HepG2 (cell line): ENCODE measurements around the gene SNX22. TPM values are rescaled to one million over a fixed set of nuclear protein-coding genes. Genes with fewer than 3 reads are reported as not detected.

Source experiments
- ATAC-seq: fragments of 200-7000 bp; cut with Tn5 transposase; 3 replicates; pipeline ENCODE4 v1.9.1; 2020; ENCODE audit warnings: mild to moderate bottlenecking, moderate library complexity
- BruUV-seq: library from RNA; stranded (reverse); fragments of 400-500 nt; replicated peaks from 2 replicates; lab custom pipeline; 2021; lab: Mats Ljungman, UMichigan
- CTCF ChIA-PET: fragments of 300-600 bp; formaldehyde crosslinking; extraction: SDS; loops from one replicate; lab custom pipeline; 2021; ENCODE audit warnings: low total read pairs, inconsistent platforms, low intra/inter-chr PET ratio; lab: Yijun Ruan, JAX
- POLR2A ChIA-PET: fragments of 350-600 bp; sonication (Branson Sonifier 250); formaldehyde crosslinking; loops from one replicate; lab custom pipeline; 2020; ENCODE audit warnings: antibody characterized with exemption, inconsistent platforms; lab: Yijun Ruan, JAX
- DNase-seq: peaks from one replicate; pipeline ENCODE4 v3.0.0-alpha.2; 2015; ENCODE audit warnings: low spot score
- FAIRE-seq: peaks from 3 replicates; lab custom pipeline; 2011; peaks lifted over from hg19 to GRCh38; lab: Jason Lieb, UNC
- H2AFZ ChIP-seq: one replicate; pipeline ENCODE4 v1.6.1; 2011; ENCODE audit warnings: low read length, inconsistent platforms
- H3K27ac ChIP-seq: fragments of 300-600 bp; 3 replicates; pipeline ENCODE4 v1.8.0; 2011; ENCODE audit warnings: mixed run types, mild to moderate bottlenecking, mixed read lengths, low read length, inconsistent platforms; ENCODE audit not compliant: insufficient read depth; ENCODE audit errors: extremely low read length
- H3K27me3 ChIP-seq, 2 experiments: fragments of 200-600 bp in 1 of 2; 2 replicates in 1 of 2; 3 replicates in 1 of 2; pipeline versions ENCODE4 v1.6.0 to v1.8.0; 2011; ENCODE audit warnings: low read length in 2 of 2, mild to moderate bottlenecking in 2 of 2, moderate library complexity in 2 of 2, inconsistent platforms in 1 of 2; ENCODE audit not compliant: insufficient read depth in 2 of 2, control insufficient read depth in 1 of 2
- H3K36me3 ChIP-seq, 2 experiments: fragments of 200-600 bp in 1 of 2; replicated peaks in 1 of 2; 2 replicates in 1 of 2; 3 replicates in 1 of 2; pipeline versions ENCODE4 v1.5.1 to v1.8.0; 2011; ENCODE audit warnings: low read length in 2 of 2, inconsistent platforms in 1 of 2; ENCODE audit not compliant: insufficient read depth in 2 of 2, control insufficient read depth in 1 of 2
- H3K4me1 ChIP-seq: 2 replicates; pipeline ENCODE4 v1.5.1; 2012; ENCODE audit warnings: low read length, inconsistent platforms; ENCODE audit not compliant: insufficient read depth
- H3K4me2 ChIP-seq: 2 replicates; pipeline ENCODE4 v1.6.0; 2011; ENCODE audit warnings: low read depth, low read length, inconsistent platforms
- H3K4me3 ChIP-seq, 3 experiments: fragments of 200-600 bp in 1 of 3; sonication (generic), shearing (Covaris generic) in 1 of 3; replicated peaks in 1 of 3; 2 replicates each; pipeline ENCODE4 v1.5.1; 2011 to 2016; ENCODE audit warnings: low read length in 3 of 3, inconsistent platforms in 2 of 3, low read depth in 2 of 3, mild to moderate bottlenecking in 2 of 3, control low read depth in 1 of 3, mixed read lengths in 1 of 3; ENCODE audit not compliant: insufficient read depth in 1 of 3
- H3K79me2 ChIP-seq: one replicate; pipeline ENCODE4 v1.6.1; 2011; ENCODE audit warnings: low read length, inconsistent platforms; ENCODE audit not compliant: insufficient read depth
- H3K9ac ChIP-seq: 2 replicates; pipeline ENCODE4 v1.6.0; 2011; ENCODE audit warnings: mild to moderate bottlenecking, low read depth, low read length, inconsistent platforms; ENCODE audit not compliant: insufficient read depth
- H3K9me3 ChIP-seq: 2 replicates; pipeline ENCODE4 v1.5.1; 2012; ENCODE audit warnings: mild to moderate bottlenecking, low read length
- H4K20me1 ChIP-seq: 2 replicates; pipeline ENCODE4 v1.6.0; 2011; ENCODE audit warnings: inconsistent platforms, mild to moderate bottlenecking, low read length, moderate library complexity; ENCODE audit not compliant: insufficient read depth
- CEBPB ChIP-seq: IDR thresholded peaks from 2 replicates; pipeline ENCODE4 v1.6.1; 2011; ENCODE audit warnings: low read depth, low read length, improper control_type of control experiment, borderline replicate concordance
- FOXK1 ChIP-seq: sonication (generic); formaldehyde crosslinking; IDR thresholded peaks from 2 replicates; pipeline ENCODE4 v1.4.0; 2020; ENCODE audit warnings: low read depth, missing genetic modification reagents, borderline replicate concordance
- HDAC1 ChIP-seq: sonication (generic); formaldehyde crosslinking; IDR thresholded peaks from 2 replicates; pipeline ENCODE4 v1.5.1; 2020; ENCODE audit warnings: mild to moderate bottlenecking, missing genetic modification reagents
- HES4 ChIP-seq: sonication (generic); formaldehyde crosslinking; IDR thresholded peaks from 2 replicates; pipeline ENCODE4 v1.9.0; 2021; ENCODE audit warnings: mild to moderate bottlenecking, missing genetic modification reagents, borderline replicate concordance
- KDM2A ChIP-seq: sonication (generic); formaldehyde crosslinking; IDR thresholded peaks from 2 replicates; pipeline ENCODE4 v1.4.0; 2020; ENCODE audit warnings: low read depth, missing genetic modification reagents, borderline replicate concordance
- ZFP1 ChIP-seq: IDR thresholded peaks from 2 replicates; pipeline ENCODE4 v1.6.1; 2016
- ZNF329 ChIP-seq: sonication (generic); formaldehyde crosslinking; IDR thresholded peaks from 2 replicates; pipeline ENCODE4 v1.9.0; 2021; ENCODE audit warnings: low read depth, mild to moderate bottlenecking, missing genetic modification reagents
- ZNF530 ChIP-seq: sonication (generic); formaldehyde crosslinking; IDR thresholded peaks from 2 replicates; pipeline ENCODE4 v1.5.0; 2020; ENCODE audit warnings: low read depth, mild to moderate bottlenecking, missing genetic modification reagents
- ZNF703 ChIP-seq: sonication (generic); formaldehyde crosslinking; IDR thresholded peaks from 2 replicates; pipeline ENCODE4 v1.5.1; 2020; ENCODE audit warnings: missing genetic modification reagents, mild to moderate bottlenecking, moderate library complexity, borderline replicate concordance
- ZNF75D ChIP-seq: sonication (generic); formaldehyde crosslinking; IDR thresholded peaks from 2 replicates; pipeline ENCODE4 v1.8.1; 2023; ENCODE audit warnings: missing genetic modification reagents, mild to moderate bottlenecking, borderline replicate concordance
- WGBS: methylation state at CpG from one replicate; pipeline ENCODE4 v1.1.6; 2017; ENCODE audit warnings: low lambda C conversion rate; 5-methylcytosine and 5-hydroxymethylcytosine counted together
- in situ Hi-C: cut with HindIII; loops from 2 replicates; pipeline ENCODE4 v1.10.0; 2017; ENCODE audit warnings: low pct_unique_long_range_greater_than_20kb; ENCODE audit not compliant: extremely low pct_ligation_motif_present
- intact Hi-C: fragments of 100-400 bp; cut with micrococcal nuclease; formaldehyde crosslinking; loops from one replicate; pipeline ENCODE4 v1.10.0; 2022; ENCODE audit not compliant: unreplicated experiment
- polyA plus RNA-seq, 8 experiments: library from polyadenylated mRNA; depleted of rRNA in 3 of 8; stranded (reverse) in 7 of 8; unstranded in 1 of 8; fragments of >200 nt; fragmentation: Illumina TruSeq in 4 of 8; extraction: Trizol in 4 of 8; gene quantifications; 2 replicates each; pipeline versions ENCODE4 v1.2.1 to v1.2.3, GENCODE V29; 2011 to 2016; ENCODE audit warnings: low read depth in 4 of 8, missing spikeins in 1 of 8, mixed read lengths in 1 of 8; ENCODE audit not compliant: insufficient read depth in 1 of 8
- total RNA-seq, 5 experiments: library from RNA; depleted of rRNA; stranded (reverse); fragments of >200 nt; fragmentation: Illumina TruSeq; extraction: Trizol; gene quantifications; 2 replicates each; pipeline ENCODE4 v1.2.3, GENCODE V29; 2016; ENCODE audit warnings: low read depth in 1 of 5
- TF ChIP-seq, protein P1 (sequence below): sonication (generic); formaldehyde crosslinking; IDR thresholded peaks from 2 replicates; pipeline ENCODE4 v1.4.0; 2020; ENCODE audit warnings: missing genetic modification reagents
- TF ChIP-seq, protein P2 (sequence below): sonication (generic); formaldehyde crosslinking; IDR thresholded peaks from 2 replicates; pipeline ENCODE4 v1.5.0; 2020; ENCODE audit warnings: mild to moderate bottlenecking, missing genetic modification reagents, moderate library complexity

SNX22 gene
- total and polyA plus RNA-seq, 2 of the 13 experiments (the other 11 are each of a cell fraction or from before 2014, with no cell fraction given), result 2.3 to 5.5 TPM

DNA sequence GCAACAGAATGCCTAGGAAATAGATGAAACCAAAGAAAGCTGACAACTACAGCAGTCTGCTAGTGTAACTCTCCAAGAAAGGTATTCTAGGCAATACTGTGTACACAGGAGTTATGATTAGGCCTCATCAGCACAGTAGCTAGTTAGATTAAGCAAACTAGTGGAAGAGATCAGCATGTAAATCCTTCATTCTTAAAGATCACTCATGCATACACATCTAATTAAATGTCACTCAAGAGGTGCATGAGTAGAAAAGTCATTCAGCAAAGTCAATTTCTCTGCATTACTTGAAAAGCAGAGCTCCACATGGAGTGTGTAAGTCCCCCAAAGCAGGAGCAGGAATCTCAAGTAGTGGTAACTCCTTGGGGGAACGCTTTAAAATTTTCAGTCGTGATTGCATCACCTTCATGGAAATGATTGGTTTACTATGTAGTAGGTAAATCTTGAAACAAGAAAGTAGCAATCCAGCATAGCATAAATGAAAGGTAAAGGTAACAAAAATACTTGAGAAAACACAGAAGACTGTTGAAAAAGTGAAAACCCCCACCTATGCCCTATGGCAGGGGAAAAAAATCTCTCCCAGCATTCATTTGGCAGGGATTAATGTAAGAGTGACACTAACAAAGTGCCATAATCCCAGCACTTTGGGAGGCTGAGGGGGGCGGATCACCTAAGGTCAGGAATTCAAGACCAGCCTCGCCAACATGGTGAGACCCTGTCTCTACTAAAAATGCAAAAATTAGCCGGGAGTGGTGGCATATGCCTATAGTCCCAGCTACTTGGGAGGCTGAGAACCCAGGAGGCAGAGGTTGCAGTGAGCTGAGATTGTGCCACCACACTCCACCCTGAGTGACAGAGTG is 40.7 kb downstream of the SNX22 start:
- ATAC-seq (no peak), FAIRE-seq (no peak), DNase-seq (no peak)
- 97% methylated on average over 5 of the region's 5 CpGs for WGBS
- no peak overlapping the region for H3K4me3 ChIP-seq
- intact Hi-C loops, result no loop called here
- H3K27me3 ChIP-seq, result no peaks in the 10 kb centered on the region
- H2AFZ ChIP-seq, result no peak overlapping the region
- no TSS peak for BruUV-seq
- no peaks in the 10 kb centered on the region for H3K79me2 ChIP-seq
- in situ Hi-C loops, result no loop called here
- H3K27ac ChIP-seq, result no peak overlapping the region
- no peak for TF ChIP-seq HDAC1 (CRISPR knock-in tag)
- TF ChIP-seq CEBPB, result peak; percentile 48; the same call in 1 of the 2 replicates
- CTCF ChIA-PET, result no interaction called here
- POLR2A ChIA-PET, result no interaction called here
- no peaks in the 10 kb centered on the region for H3K4me1 ChIP-seq
- no peak overlapping the region for H3K9ac ChIP-seq
- no peaks in the 10 kb centered on the region for H4K20me1 ChIP-seq
- H3K9me3 ChIP-seq, result no peaks in the 10 kb centered on the region
- H3K36me3 ChIP-seq, result peaks cover 1 to 8% of the 10 kb centered on the region in 2 experiments; a peak in 4 of 5 replicates
- H3K4me2 ChIP-seq, result no peak overlapping the region

DNA sequence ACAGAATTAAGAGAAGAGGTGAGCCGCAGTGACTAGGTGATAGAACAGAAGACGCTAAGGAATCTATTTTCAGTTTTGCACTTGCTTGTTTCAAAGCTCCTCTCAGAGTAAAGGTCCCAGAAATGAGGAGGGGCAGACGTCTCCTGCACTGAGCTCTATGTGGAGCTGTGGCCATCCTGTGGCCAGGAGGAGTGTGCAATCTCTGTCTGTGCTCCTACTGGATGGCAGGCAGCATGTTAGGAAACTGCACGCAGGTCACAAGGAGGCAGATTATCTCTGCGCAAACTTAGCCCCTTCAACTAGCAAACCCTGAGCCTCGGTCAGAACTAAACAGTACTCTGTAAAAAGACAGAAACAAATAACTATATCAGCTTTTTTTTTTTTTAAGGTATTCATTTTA is 42.4 kb downstream of the SNX22 start:
- no peak for FAIRE-seq
- peak; percentile 46; the same call in 2 of the 3 replicates for ATAC-seq
- BruUV-seq, result no TSS peak
- no peak for TF ChIP-seq ZNF703
- no peak for TF ChIP-seq ZFP1 (CRISPR knock-in tag)
- TF ChIP-seq HES4 (CRISPR knock-in tag), result no peak
- TF ChIP-seq KDM2A (CRISPR knock-in tag), result no peak
- TF ChIP-seq, protein P1, sequence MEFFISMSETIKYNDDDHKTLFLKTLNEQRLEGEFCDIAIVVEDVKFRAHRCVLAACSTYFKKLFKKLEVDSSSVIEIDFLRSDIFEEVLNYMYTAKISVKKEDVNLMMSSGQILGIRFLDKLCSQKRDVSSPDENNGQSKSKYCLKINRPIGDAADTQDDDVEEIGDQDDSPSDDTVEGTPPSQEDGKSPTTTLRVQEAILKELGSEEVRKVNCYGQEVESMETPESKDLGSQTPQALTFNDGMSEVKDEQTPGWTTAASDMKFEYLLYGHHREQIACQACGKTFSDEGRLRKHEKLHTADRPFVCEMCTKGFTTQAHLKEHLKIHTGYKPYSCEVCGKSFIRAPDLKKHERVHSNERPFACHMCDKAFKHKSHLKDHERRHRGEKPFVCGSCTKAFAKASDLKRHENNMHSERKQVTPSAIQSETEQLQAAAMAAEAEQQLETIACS (CRISPR knock-in tag), result no peak
- no peak for TF ChIP-seq FOXK1 (CRISPR knock-in tag)
- no peak for TF ChIP-seq ZNF329
- TF ChIP-seq ZNF530 (CRISPR knock-in tag), result no peak
- no peak for TF ChIP-seq ZNF75D (CRISPR knock-in tag)
- TF ChIP-seq, protein P2, sequence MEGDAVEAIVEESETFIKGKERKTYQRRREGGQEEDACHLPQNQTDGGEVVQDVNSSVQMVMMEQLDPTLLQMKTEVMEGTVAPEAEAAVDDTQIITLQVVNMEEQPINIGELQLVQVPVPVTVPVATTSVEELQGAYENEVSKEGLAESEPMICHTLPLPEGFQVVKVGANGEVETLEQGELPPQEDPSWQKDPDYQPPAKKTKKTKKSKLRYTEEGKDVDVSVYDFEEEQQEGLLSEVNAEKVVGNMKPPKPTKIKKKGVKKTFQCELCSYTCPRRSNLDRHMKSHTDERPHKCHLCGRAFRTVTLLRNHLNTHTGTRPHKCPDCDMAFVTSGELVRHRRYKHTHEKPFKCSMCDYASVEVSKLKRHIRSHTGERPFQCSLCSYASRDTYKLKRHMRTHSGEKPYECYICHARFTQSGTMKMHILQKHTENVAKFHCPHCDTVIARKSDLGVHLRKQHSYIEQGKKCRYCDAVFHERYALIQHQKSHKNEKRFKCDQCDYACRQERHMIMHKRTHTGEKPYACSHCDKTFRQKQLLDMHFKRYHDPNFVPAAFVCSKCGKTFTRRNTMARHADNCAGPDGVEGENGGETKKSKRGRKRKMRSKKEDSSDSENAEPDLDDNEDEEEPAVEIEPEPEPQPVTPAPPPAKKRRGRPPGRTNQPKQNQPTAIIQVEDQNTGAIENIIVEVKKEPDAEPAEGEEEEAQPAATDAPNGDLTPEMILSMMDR (CRISPR knock-in tag), result peak; percentile 26; the same call in 1 of the 2 replicates

More for the DNA sequence above, 42.4 kb downstream of the SNX22 start:
- Histone ChIP-seq H3K27ac (no peak overlapping the region), H3K4me3 (no peak overlapping the region), H2AFZ (no peak overlapping the region), H3K79me2 (no peaks in the 10 kb centered on the region), H3K9me3 (no peaks in the 10 kb centered on the region), H4K20me1 (no peaks in the 10 kb centered on the region), H3K27me3 (no peaks in the 10 kb centered on the region), H3K4me2 (no peak overlapping the region), H3K36me3 (peaks cover 1 to 5% of the 10 kb centered on the region in 2 experiments; a peak in 2 of 5 replicates), H3K4me1 (0 out of 2 replicates have a peak, but pooled peaks cover 9% of the 10 kb centered on the region), H3K9ac (no peak overlapping the region)
- over 99% methylated on average over 6 of the region's 6 CpGs for WGBS
- intact Hi-C loops (no loop called here), in situ Hi-C loops (no loop called here)
- DNase-seq, result no peak
- POLR2A ChIA-PET, result no interaction called here
- CTCF ChIA-PET, result interaction anchor here (0.6 kb wide), 1 partner anchor 616 kb away, joined by 3 read pairs; no protein-coding TSS in a partner anchor
